B cell (primary cell): Measurements from ENCODE around the gene PHPT1. TPM values are rescaled to one million over a fixed set of nuclear protein-coding genes. Genes with fewer than 3 reads are reported as not detected.

Experiments used
- ATAC-seq: fragments of 200-7000 bp; cut with Tn5 transposase; one replicate; pipeline ENCODE4 v1.10.0; 2021; ENCODE audit warnings: low read depth, mild to moderate bottlenecking, moderate number of reproducible peaks, moderate library complexity
- CTCF ChIA-PET: fragments of 350-600 bp; sonication (Branson Sonifier 250); formaldehyde crosslinking; loops from one replicate; lab custom pipeline; 2021; ENCODE audit warnings: antibody characterized with exemption, inconsistent platforms; lab: Charles Lee
- POLR2A ChIA-PET: fragments of 350-600 bp; sonication (Branson Sonifier 250); formaldehyde crosslinking; loops from one replicate; lab custom pipeline; 2021; ENCODE audit warnings: antibody characterized with exemption; lab: Charles Lee
- DNase-seq: peaks from one replicate; pipeline ENCODE4 v3.0.0; 2013
- H2AFZ ChIP-seq: 2 replicates; pipeline ENCODE4 v1.6.1; 2012; ENCODE audit warnings: mild to moderate bottlenecking, low read depth, low read length; ENCODE audit not compliant: insufficient read depth, poor library complexity, severe bottlenecking
- H3K27ac ChIP-seq, 2 donors: 1 replicate in 1 of 2; 2 replicates in 1 of 2; pipeline ENCODE4 v1.5.1; 2012 to 2013; ENCODE audit warnings: low read length in 2 of 2, mild to moderate bottlenecking in 2 of 2, moderate library complexity in 1 of 2
- H3K27me3 ChIP-seq, 4 experiments: fragments of 200-600 bp in 1 of 4; sonication (generic) in 1 of 4; replicated peaks in 1 of 4; 1 replicate in 2 of 4; 2 replicates in 2 of 4; pipeline versions ENCODE4 v1.6.1 to v1.7.0; 2013 to 2016; ENCODE audit warnings: low read length in 3 of 4, mild to moderate bottlenecking in 2 of 4, mixed read lengths in 1 of 4, moderate library complexity in 1 of 4; ENCODE audit not compliant: insufficient read depth in 4 of 4, control insufficient read depth in 3 of 4; ENCODE audit errors: control extremely low read depth in 1 of 4
- H3K36me3 ChIP-seq, 2 experiments: replicated peaks in 1 of 2; 1 replicate in 1 of 2; 2 replicates in 1 of 2; pipeline versions ENCODE4 v1.6.1 to v1.7.1; 2013; ENCODE audit warnings: low read length in 1 of 2; ENCODE audit not compliant: insufficient read depth in 2 of 2, control insufficient read depth in 1 of 2; ENCODE audit errors: control extremely low read depth in 1 of 2, extremely low read depth in 1 of 2
- H3K4me1 ChIP-seq, 2 donors: fragments of 200-600 bp in 1 of 2; sonication (generic) in 1 of 2; 1 replicate in 1 of 2; 2 replicates in 1 of 2; pipeline versions ENCODE4 v1.5.1 to v1.6.1; 2013 to 2017; ENCODE audit warnings: low read length in 2 of 2; ENCODE audit not compliant: control insufficient read depth in 2 of 2, insufficient read depth in 2 of 2
- H3K4me2 ChIP-seq: replicated peaks from 2 replicates; pipeline ENCODE3; 2012; ENCODE audit warnings: mild to moderate bottlenecking, low read depth, low read length; ENCODE audit not compliant: poor library complexity, severe bottlenecking
- H3K4me3 ChIP-seq, 5 experiments: fragments of 200-600 bp in 1 of 5; sonication (generic) in 1 of 5; 1 replicate in 3 of 5; 2 replicates in 2 of 5; pipeline versions ENCODE4 v1.5.1 to v1.7.0; 2011 to 2016; ENCODE audit warnings: low read length in 4 of 5, mild to moderate bottlenecking in 4 of 5, low read depth in 2 of 5, control low read depth in 1 of 5, moderate library complexity in 1 of 5; ENCODE audit not compliant: insufficient read depth in 1 of 5; ENCODE audit errors: control extremely low read depth in 1 of 5, extremely low read depth in 1 of 5
- H3K79me2 ChIP-seq: fragments of 200-600 bp; sonication (generic); one replicate; pipeline ENCODE4 v1.6.0; 2016; ENCODE audit warnings: low read length; ENCODE audit not compliant: control insufficient read depth, insufficient read depth
- H3K9ac ChIP-seq: fragments of 200-600 bp; sonication (generic); 2 replicates; pipeline ENCODE4 v1.6.1; 2017; ENCODE audit warnings: mild to moderate bottlenecking, low read length, moderate library complexity
- H3K9me3 ChIP-seq, 3 donors: one replicate each; pipeline versions ENCODE4 v1.6.1 to v1.7.1; 2013; ENCODE audit warnings: low read length in 2 of 3; ENCODE audit not compliant: control insufficient read depth in 2 of 3, insufficient read depth in 1 of 3; ENCODE audit errors: control extremely low read depth in 1 of 3
- H4K20me1 ChIP-seq: 2 replicates; pipeline ENCODE4 v1.6.0; 2012; ENCODE audit warnings: mild to moderate bottlenecking, low read length; ENCODE audit not compliant: insufficient read depth, control insufficient read depth, poor library complexity, severe bottlenecking
- H3K27ac Mint-ChIP-seq: one replicate; pipeline ENCODE4 v1.8.0; 2021; ENCODE audit warnings: mixed read lengths
- H3K27me3 Mint-ChIP-seq: one replicate; pipeline ENCODE4 v1.8.0; 2021; ENCODE audit warnings: mixed read lengths
- H3K4me1 Mint-ChIP-seq: one replicate; pipeline ENCODE4 v1.8.0; 2021; ENCODE audit warnings: mixed read lengths
- H3K4me3 Mint-ChIP-seq: one replicate; pipeline ENCODE4 v1.8.0; 2021; ENCODE audit warnings: mixed read lengths
- H3K9me3 Mint-ChIP-seq: one replicate; pipeline ENCODE4 v1.8.0; 2022; ENCODE audit warnings: mixed read lengths; ENCODE audit not compliant: insufficient read depth
- EZH2 ChIP-seq: IDR thresholded peaks from 2 replicates; pipeline ENCODE4 v1.6.1; 2012; ENCODE audit warnings: borderline replicate concordance, low read depth, mild to moderate bottlenecking, moderate library complexity, low read length; ENCODE audit not compliant: insufficient read depth, poor library complexity, severe bottlenecking
- WGBS: methylation state at CpG from one replicate; pipeline ENCODE4 v1.1.5; 2013; ENCODE audit warnings: missing lambda C conversion rate; ENCODE audit not compliant: insufficient coverage; 5-methylcytosine and 5-hydroxymethylcytosine counted together
- intact Hi-C: fragments of 100-400 bp; cut with micrococcal nuclease; formaldehyde crosslinking; loops from one replicate; pipeline ENCODE4 v1.10.0; 2022
- polyA plus RNA-seq: library from polyadenylated mRNA; depleted of rRNA; stranded (reverse); fragments of >200 nt; gene quantifications from 2 replicates; pipeline ENCODE4 v1.2.3, GENCODE V29; 2012
- total RNA-seq, 2 donors: library from RNA; stranded (reverse); fragments of 120-200 nt in 1 of 2; gene quantifications; 1 replicate in 1 of 2; 2 replicates in 1 of 2; pipeline versions ENCODE4 v1.2.3 to v1.2.4, GENCODE V29; 2013 to 2022
- TF ChIP-seq, protein P1 (sequence below): fragments of 200-600 bp; IDR thresholded peaks from one replicate; pipeline ENCODE4 v1.8.0; 2022; ENCODE audit warnings: antibody characterized with exemption, mild to moderate bottlenecking

Gene PHPT1
- total and polyA plus RNA-seq, 2 donors (not counting 1 experiment from before 2014, with no cell fraction given), result 36.5 to 37.2 TPM

GRCh38 chr9:136848393-136849037 is 694 bp upstream of the PHPT1 start:
- H3K4me3 ChIP-seq, result peak overlapping the region; percentile 14 to 87 (median 82)
- ATAC-seq, result peak; percentile 1
- Mint-ChIP-seq H3K9me3 (no peaks in the 10 kb centered on the region), H3K4me3 (peak overlapping the region; percentile 96), H3K4me1 (peaks cover 24% of the 10 kb centered on the region), H3K27ac (no peak overlapping the region), H3K27me3 (peaks cover 7% of the 10 kb centered on the region)
- H4K20me1 ChIP-seq, result peaks cover 28% of the 10 kb centered on the region
- intact Hi-C loops, result loop anchor here (1.0 to 5.0 kb wide), 7 partner anchors 18 to 184 kb away; partner anchors contain the start of genes EDF1, FBXW5, FUT7 and PAXX
- CTCF ChIA-PET, result interaction anchor here (1.0 to 1.1 kb wide), 2 partner anchors 178 to 181 kb away, joined by 3 to 5 read pairs; no protein-coding TSS in a partner anchor
- H3K9me3 ChIP-seq, result peaks cover 0 to 25% (median 0%) of the 10 kb centered on the region in 3 donors
- H3K27me3 ChIP-seq, result peaks cover 0 to 34% (median 12%) of the 10 kb centered on the region in 4 experiments
- POLR2A ChIA-PET, result interaction anchor here (0.7 kb wide), 1 partner anchor 296 kb away, joined by 3 read pairs; no protein-coding TSS in a partner anchor
- WGBS, result 2% methylated on average over 41 of the region's 53 CpGs
- H3K79me2 ChIP-seq, result peaks cover 2% of the 10 kb centered on the region
- H3K4me1 ChIP-seq, result peaks cover 40 to 43% of the 10 kb centered on the region in 2 donors
- peak overlapping the region; percentile 84 for H3K9ac ChIP-seq
- H2AFZ ChIP-seq, result peak overlapping the region; percentile 97
- peaks cover 0 to 4% of the 10 kb centered on the region in 2 experiments for H3K36me3 ChIP-seq
- H3K27ac ChIP-seq, result peak overlapping the region in 1 of 2 donors; percentile 55
- TF ChIP-seq, protein P1, sequence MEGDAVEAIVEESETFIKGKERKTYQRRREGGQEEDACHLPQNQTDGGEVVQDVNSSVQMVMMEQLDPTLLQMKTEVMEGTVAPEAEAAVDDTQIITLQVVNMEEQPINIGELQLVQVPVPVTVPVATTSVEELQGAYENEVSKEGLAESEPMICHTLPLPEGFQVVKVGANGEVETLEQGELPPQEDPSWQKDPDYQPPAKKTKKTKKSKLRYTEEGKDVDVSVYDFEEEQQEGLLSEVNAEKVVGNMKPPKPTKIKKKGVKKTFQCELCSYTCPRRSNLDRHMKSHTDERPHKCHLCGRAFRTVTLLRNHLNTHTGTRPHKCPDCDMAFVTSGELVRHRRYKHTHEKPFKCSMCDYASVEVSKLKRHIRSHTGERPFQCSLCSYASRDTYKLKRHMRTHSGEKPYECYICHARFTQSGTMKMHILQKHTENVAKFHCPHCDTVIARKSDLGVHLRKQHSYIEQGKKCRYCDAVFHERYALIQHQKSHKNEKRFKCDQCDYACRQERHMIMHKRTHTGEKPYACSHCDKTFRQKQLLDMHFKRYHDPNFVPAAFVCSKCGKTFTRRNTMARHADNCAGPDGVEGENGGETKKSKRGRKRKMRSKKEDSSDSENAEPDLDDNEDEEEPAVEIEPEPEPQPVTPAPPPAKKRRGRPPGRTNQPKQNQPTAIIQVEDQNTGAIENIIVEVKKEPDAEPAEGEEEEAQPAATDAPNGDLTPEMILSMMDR, result no peak
- TF ChIP-seq EZH2, result peak; percentile 11
- H3K4me2 ChIP-seq, result peak overlapping the region; percentile 99
- peak; percentile 54 for DNase-seq
